ENCODE results near the gene RNF112.

The RNF112 gene

GRCh38 chr17:19376811-19377210, 34.2 kb upstream of the RNF112 start:
- no peak for DNase-seq

DNA sequence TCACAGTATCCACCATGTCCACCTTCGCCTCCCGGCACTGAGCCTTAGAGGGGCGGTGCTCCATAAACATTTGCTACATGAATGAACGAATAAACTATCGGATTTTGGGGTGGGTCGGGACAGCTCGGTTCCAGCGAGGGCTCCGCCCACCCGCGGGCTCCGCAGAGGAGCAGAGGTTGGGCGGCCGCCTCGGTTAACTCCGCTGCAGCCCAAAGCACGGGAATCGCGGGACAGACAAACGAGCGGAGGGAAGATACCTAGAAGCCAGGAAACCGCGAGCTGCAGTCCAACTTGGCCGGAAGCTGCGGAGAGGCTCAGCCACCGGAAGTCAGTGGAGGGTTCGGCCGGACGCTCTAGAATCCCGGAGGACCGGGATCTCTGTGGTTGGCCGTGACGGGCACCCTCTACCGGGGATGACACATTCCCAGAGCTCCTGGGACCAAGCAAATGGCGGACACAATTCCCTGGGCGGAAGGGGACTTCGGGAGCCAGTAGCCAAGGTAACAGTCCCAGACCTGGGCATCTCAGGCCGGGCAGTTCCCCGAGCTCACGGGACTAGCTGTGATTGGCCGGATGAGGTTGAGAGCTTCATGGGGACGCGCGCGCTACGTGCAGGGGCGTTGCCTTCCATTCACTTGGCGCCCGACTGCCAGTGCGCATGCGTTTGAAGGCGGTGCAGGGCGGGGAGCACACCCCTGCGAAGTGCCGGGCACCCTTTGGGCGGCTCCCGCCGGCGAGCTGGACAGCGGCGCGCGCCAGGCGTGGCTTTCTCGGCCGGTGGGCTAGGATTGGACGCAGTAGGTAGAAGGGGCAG, 33.2 kb upstream of the RNF112 start:
- DNase-seq: peak; percentile 79 to 88 (median 82)

DNA sequence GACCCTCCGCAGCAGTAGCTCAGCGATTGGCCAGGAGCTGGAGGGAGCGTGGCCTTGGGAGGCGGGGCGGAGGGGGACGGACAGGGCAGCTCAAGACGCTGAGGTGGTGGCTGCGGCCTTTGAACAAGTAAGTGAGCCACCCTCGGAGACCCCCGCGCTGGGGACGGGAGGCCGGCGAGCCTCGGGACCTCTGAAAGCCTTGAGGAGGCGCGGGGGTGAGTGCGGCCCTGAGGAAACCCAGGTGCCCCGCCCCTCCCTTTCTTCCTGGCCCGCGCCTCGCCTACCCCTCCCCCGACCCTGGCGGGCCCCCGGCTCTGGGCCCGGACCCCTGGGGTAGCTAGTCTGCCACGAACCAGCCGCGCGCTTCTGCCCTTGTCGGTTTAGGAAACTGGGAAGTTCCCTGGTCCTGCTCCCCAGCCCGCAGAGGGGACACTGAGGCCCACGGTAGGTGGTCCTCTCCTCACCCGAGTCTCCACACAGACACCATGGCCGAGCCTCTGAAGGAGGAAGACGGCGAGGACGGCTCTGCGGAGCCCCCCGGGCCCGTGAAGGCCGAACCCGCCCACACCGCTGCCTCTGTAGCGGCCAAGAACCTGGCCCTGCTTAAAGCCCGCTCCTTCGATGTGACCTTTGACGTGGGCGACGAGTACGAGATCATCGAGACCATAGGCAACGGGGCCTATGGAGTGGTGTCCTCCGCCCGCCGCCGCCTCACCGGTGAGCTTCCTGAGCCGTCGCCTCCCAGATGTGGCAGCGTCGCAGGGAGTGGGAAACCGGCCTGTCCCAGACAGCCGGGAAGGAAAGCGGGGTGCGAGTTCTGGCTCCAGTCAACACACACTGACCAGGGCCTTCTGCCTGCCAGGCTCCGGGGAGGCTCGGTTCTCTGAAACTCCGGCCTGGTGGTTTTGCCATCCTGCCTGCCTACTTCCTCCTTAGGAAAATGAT, 32.3 kb upstream of the RNF112 start, which contains the start of gene MAPK7:
Gene MAPK7, plus strand, starts transcription at position 83 of the 945 bp plus-strand sequence. Its CDS starts 403 bp downstream, at position 486.
- no peak for DNase-seq

DNA sequence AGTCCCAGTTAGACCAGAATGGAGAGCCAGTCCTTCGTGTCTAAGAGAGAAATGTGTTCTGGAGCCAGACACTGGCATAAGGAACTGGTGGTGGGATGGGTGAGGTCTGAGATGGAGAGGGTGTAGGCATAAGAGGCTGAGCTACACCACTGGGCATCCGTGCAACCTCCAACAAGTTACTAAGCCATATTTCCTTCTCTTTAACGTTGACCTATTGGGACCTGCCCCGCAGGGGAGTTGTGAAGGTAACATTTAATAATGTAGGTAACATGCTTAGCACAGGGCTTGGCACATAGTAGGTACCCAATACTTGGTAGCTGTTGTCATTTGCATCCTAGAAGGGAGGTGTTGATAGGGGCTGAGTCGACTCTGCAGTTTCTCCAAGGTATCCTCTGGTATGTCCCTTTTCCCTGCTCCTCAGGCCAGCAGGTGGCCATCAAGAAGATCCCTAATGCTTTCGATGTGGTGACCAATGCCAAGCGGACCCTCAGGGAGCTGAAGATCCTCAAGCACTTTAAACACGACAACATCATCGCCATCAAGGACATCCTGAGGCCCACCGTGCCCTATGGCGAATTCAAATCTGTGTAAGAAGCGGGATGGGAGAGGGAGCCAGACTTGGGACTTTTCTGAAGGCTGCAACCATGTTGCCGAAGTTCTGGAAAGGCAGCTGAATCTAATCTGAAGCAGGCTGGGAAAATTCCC, 31.5 kb upstream of the RNF112 start:
- DNase-seq: no peak

- DNase-seq: no peak
Measured at GRCh38 chr17:19380481-19381301, 30.3 kb upstream of the RNF112 start.

DNA sequence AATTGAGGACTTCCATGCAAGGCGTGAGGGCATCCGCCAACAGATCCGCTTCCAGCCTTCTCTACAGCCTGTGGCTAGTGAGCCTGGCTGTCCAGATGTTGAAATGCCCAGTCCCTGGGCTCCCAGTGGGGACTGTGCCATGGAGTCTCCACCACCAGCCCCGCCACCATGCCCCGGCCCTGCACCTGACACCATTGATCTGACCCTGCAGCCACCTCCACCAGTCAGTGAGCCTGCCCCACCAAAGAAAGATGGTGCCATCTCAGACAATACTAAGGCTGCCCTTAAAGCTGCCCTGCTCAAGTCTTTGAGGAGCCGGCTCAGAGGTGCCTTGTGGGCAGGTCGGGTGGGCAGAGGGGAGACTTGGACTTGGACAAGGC, 29.7 kb upstream of the RNF112 start:
- no peak for DNase-seq

- DNase-seq: no peak
Measured at GRCh38 chr17:19381741-19382444, 29.1 kb upstream of the RNF112 start.

DNA sequence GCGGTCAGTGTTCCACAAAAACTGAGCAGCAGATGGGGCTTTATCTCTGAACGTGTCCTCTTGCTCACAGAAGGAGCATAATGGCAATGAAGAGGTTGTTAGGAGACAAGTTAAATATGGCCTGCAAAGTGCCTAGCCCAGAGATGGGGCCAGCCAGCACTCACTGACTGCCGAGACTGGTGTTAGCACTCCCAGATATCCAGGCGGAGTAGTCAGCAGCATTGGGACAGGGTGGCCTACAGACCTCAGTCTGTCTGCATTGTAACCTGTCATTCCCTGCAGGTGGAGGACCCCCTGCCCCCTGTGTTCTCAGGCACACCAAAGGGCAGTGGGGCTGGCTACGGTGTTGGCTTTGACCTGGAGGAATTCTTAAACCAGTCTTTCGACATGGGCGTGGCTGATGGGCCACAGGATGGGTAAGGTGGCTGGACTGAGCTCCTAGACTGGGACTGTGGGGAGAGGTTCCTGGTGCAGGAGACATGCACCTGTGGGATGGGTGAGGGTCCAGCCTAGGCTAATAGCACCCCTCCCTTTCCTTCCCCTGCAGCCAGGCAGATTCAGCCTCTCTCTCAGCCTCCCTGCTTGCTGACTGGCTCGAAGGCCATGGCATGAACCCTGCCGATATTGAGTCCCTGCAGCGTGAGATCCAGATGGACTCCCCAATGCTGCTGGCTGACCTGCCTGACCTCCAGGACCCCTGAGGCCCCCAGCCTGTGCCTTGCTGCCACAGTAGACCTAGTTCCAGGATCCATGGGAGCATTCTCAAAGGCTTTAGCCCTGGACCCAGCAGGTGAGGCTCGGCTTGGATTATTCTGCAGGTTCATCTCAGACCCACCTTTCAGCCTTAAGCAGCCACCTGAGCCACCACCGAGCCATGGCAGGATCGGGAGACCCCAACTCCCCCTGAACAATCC, 28.2 kb upstream of the RNF112 start:
- DNase-seq: no peak

- no peak for DNase-seq
Measured at GRCh38 chr17:19383681-19384470, 27.2 kb upstream of the RNF112 start.

- no peak for DNase-seq
Measured at GRCh38 chr17:19384723-19385391, 26.2 kb upstream of the RNF112 start.

DNA sequence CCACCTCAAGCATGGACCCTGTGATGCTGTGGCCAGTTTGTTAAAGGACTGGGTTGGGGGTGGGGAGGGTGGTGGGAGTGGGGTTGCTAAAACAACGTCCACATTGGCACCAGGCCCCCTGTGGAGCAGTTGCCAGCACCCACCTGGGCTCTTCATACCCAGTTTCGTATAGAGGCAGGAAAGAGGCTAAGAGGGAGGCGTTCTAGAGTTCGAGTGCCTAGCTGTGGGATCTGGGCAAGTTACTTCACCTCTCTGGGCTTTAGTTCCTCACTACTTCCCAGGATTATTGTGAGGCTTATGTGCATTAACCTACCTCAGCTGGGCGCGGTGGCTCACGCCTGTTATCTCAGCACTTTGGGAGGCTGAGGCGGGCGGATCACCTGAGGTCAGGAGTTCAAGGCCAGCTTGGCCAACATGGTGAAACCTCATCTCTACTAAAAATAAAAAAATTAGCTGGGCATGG, 25.5 kb upstream of the RNF112 start:
- DNase-seq: no peak

- DNase-seq: no peak
Measured at GRCh38 chr17:19386051-19386929, 24.7 kb upstream of the RNF112 start.

GRCh38 chr17:19386974-19387920, 23.8 kb upstream of the RNF112 start, which contains the start of gene MFAP4:
Gene MFAP4 (minus strand): TSS chr17:19387190. CDS start chr17:19387155, 35 bp downstream.
- DNase-seq: no peak

DNA sequence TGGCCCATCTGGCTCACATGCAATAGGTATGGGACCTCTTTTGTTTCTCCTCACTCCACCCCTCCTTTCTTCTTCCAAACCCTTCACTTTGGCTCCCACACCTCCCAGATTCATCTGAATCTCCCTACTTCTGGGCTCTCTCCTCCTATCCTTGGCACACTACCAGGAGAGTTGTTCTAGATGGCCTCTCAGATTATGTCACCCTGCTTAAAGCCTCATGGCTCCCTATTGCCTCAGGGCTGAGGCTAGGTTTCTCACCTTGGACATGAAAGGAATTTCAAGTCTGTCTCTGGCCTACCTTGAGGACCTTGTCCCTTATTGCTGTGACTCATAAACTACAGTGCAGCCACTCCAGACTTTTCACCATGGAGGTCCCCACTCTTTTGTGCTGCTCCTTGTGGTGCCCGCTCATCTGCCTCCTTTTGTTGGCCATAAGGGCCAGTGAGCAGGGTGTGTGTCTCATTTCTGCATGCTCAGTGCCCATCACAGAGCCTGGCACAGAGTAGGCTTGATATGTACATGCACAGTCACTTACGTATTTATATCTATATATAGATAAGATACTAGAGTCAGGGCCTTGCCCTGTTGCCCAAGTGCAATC, 23.0 kb upstream of the RNF112 start:
- DNase-seq: no peak

DNA sequence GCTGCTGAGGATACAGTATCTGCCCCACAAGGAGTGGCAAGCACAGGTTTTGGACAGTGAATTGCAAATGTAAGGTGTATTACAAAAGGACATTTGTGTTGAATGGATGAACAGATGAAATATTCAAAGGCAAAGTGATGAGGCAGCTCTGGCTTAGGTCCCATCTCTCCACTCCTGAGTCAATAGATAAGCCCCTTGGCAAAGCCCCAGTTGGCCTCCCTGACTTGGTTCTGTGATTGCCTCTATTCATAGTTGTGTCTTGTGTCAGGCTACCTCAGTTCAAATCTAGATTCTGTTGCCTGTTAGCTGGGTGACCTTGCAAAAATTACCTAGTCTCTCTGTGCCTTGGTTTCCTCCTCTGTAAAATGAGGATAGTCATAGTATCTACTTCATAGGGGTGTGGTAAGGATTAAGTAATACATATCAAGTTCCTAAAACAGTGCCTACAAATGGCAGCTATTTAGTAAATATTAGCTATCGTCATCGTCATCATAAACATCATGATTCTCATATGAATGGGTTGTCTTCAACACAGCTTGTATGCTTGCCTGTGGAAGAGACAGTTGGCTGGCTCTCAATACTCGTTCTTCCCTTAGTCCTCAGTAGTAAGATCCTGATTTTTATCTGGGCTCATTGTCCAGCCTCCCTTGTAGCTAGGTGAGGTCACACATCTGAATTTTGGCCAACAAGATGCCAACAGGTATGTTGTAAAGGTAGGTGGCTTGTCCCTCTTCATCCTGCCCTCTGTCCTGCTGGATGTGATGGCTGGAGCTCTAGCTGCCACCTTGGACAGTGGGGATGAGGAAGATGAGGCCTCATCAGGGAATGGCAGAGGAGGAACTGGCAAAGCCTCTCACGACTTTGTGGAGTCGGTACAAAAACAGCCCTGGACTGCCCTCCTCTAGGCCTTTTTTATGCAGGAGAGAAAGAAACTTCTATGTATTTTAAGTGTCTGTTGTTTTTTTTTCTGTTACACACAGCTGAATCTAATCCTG, 21.9 kb upstream of the RNF112 start:
- DNase-seq: no peak

Measured in activated naive CD4-positive, alpha-beta T cell (primary cell).